ENCODE results near the gene PLEKHG4B.
"Not testable (repeated sequence)": the region's sequence is repeated elsewhere in the genome, so short reads cannot be mapped to it uniquely, and the experiment has no call there.

Gene PLEKHG4B

GRCh38 chr5:218457-219291 is 126.7 kb downstream of the PLEKHG4B start:
- in situ Hi-C loops (cut with MboI; ENCODE audit: low sequenced_read_pairs): no loop called here

- in situ Hi-C loops (cut with MboI; ENCODE audit: low sequenced_read_pairs): no loop called here
Observed at GRCh38 chr5:219460-219863, 127.5 kb downstream of the PLEKHG4B start.

GRCh38 chr5:219991-220390 is 128.0 kb downstream of the PLEKHG4B start:
- in situ Hi-C loops (cut with MboI; ENCODE audit: low sequenced_read_pairs): no loop called here

- in situ Hi-C loops (cut with MboI; ENCODE audit: low sequenced_read_pairs): not testable (repeated sequence)
Observed at GRCh38 chr5:222951-223715, 131.2 kb downstream of the PLEKHG4B start.

- in situ Hi-C loops (cut with MboI; ENCODE audit: low sequenced_read_pairs): no loop called here
Observed at GRCh38 chr5:223791-224190, 131.8 kb downstream of the PLEKHG4B start.

- in situ Hi-C loops (cut with MboI; ENCODE audit: low sequenced_read_pairs): no loop called here
Observed at GRCh38 chr5:225334-225733, 133.4 kb downstream of the PLEKHG4B start.

- in situ Hi-C loops (cut with MboI; ENCODE audit: low sequenced_read_pairs): not testable (repeated sequence)
Observed at GRCh38 chr5:227375-227774, 135.4 kb downstream of the PLEKHG4B start.

GRCh38 chr5:228886-229285 is 136.9 kb downstream of the PLEKHG4B start:
- in situ Hi-C loops (cut with MboI; ENCODE audit: low sequenced_read_pairs): no loop called here

- in situ Hi-C loops (cut with MboI; ENCODE audit: low sequenced_read_pairs): no loop called here
Observed at GRCh38 chr5:230711-231110, 138.7 kb downstream of the PLEKHG4B start.

- in situ Hi-C loops (cut with MboI; ENCODE audit: low sequenced_read_pairs): no loop called here
Observed at GRCh38 chr5:231661-232060, 139.7 kb downstream of the PLEKHG4B start.

GRCh38 chr5:233426-233825 is 141.5 kb downstream of the PLEKHG4B start:
- in situ Hi-C loops (cut with MboI; ENCODE audit: low sequenced_read_pairs): not testable (repeated sequence)

- in situ Hi-C loops (cut with MboI; ENCODE audit: low sequenced_read_pairs): no loop called here
Observed at GRCh38 chr5:234450-234849, 142.5 kb downstream of the PLEKHG4B start.

GRCh38 chr5:235527-235926 is 143.6 kb downstream of the PLEKHG4B start:
- in situ Hi-C loops (cut with MboI; ENCODE audit: low sequenced_read_pairs): loop anchor here (5.0 kb wide), 1 partner anchor 1357 kb away; no protein-coding TSS in a partner anchor

GRCh38 chr5:237931-238330 is 146.0 kb downstream of the PLEKHG4B start:
- in situ Hi-C loops (cut with MboI; ENCODE audit: low sequenced_read_pairs): loop anchor here (5.0 kb wide), 1 partner anchor 1354 kb away; no protein-coding TSS in a partner anchor

Data from HL-60/S4 treated with retinoic acid at 250 ng/mL for 4 days and 3 days (cell line).